Right lobe of liver (tissue), 6 donors: Measurements from ENCODE around the gene ANGPTL2. TPM values are rescaled to one million over a fixed set of nuclear protein-coding genes. Genes with fewer than 3 reads are reported as not detected.

ENCODE experiments used
- ATAC-seq, 4 donors: fragments of 200-7000 bp; cut with Tn5 transposase; one replicate each; pipeline ENCODE4 v1.9.1; 2020; ENCODE audit warnings: mild to moderate bottlenecking in 4 of 4, moderate library complexity in 4 of 4
- DNase-seq, 3 donors: peaks; one replicate each; pipeline ENCODE4 v3.0.0-alpha.2; 2020
- H3K27ac ChIP-seq, 3 donors: fragments of 200-600 bp; one replicate each; pipeline ENCODE4 v1.8.0; 2022
- H3K27me3 ChIP-seq, 2 donors: fragments of 200-600 bp; one replicate each; pipeline ENCODE4 v1.8.0; 2022
- H3K36me3 ChIP-seq, 4 donors: fragments of 200-600 bp; sonication (generic) in 1 of 4; one replicate each; pipeline versions ENCODE4 v1.5.1 to v1.8.0; 2017 to 2022; ENCODE audit warnings: control low read depth in 1 of 4
- H3K4me1 ChIP-seq, 4 donors: fragments of 200-600 bp; sonication (generic) in 1 of 4; one replicate each; pipeline versions ENCODE4 v1.5.1 to v1.8.0; 2017 to 2022; ENCODE audit warnings: control low read depth in 1 of 4
- H3K4me3 ChIP-seq, 3 donors: fragments of 200-600 bp; one replicate each; pipeline ENCODE4 v1.8.0; 2022
- H3K9me3 ChIP-seq, 4 donors: fragments of 200-600 bp; sonication (generic) in 1 of 4; one replicate each; pipeline versions ENCODE4 v1.5.1 to v1.8.0; 2017 to 2022; ENCODE audit warnings: control low read depth in 1 of 4
- CTCF ChIP-seq, 4 donors: fragments of 200-600 bp in 3 of 4; fragments of 450-650 bp in 1 of 4; IDR thresholded peaks; one replicate each; pipeline versions ENCODE4 v1.5.1 to v1.8.0; 2016 to 2022; ENCODE audit warnings: antibody characterized with exemption in 4 of 4, mild to moderate bottlenecking in 2 of 4
- POLR2A ChIP-seq: fragments of 450-650 bp; IDR thresholded peaks from one replicate; pipeline ENCODE4 v1.6.1; 2017; ENCODE audit warnings: antibody characterized with exemption, mild to moderate bottlenecking
- WGBS: methylation state at CpG from one replicate; pipeline ENCODE4 v1.1.6; 2018; ENCODE audit warnings: low coverage, low lambda C conversion rate; ENCODE audit not compliant: insufficient coverage; ENCODE audit errors: missing lambda C conversion rate; 5-methylcytosine and 5-hydroxymethylcytosine counted together
- intact Hi-C, 2 donors: fragments of 100-400 bp; cut with DNase I; formaldehyde crosslinking; loops; one replicate each; pipeline versions ENCODE4 v1.11.2 to v1.14.1; 2022
- total RNA-seq, 6 experiments: library from RNA; depleted of rRNA in 2 of 6; stranded (reverse); fragments of >200 nt in 2 of 6; fragmentation: NEBNext Ultra II Directional in 3 of 6; extraction: Animal tissue kit (Norgen Biotek cat#: 25700) in 3 of 6; gene quantifications; one replicate each; pipeline versions ENCODE4 v1.1.0 to v1.2.4, GENCODE V29; 2016 to 2023
- donor health status: DM: no; HTN: yes; CAD: no.
- donor health status: DM: no; HTN: no; CAD: no.
- donor health status: DM: no; HTN: no; CAD: no.
- donor health status: DM: no; HTN: yes; CAD: no.
- donor health status: DM: no; HTN: yes; CAD: no.

Gene ANGPTL2
- total RNA-seq, 6 experiments from 2014 or later = 2.1 to 6.3 (median 3.0) TPM

DNA sequence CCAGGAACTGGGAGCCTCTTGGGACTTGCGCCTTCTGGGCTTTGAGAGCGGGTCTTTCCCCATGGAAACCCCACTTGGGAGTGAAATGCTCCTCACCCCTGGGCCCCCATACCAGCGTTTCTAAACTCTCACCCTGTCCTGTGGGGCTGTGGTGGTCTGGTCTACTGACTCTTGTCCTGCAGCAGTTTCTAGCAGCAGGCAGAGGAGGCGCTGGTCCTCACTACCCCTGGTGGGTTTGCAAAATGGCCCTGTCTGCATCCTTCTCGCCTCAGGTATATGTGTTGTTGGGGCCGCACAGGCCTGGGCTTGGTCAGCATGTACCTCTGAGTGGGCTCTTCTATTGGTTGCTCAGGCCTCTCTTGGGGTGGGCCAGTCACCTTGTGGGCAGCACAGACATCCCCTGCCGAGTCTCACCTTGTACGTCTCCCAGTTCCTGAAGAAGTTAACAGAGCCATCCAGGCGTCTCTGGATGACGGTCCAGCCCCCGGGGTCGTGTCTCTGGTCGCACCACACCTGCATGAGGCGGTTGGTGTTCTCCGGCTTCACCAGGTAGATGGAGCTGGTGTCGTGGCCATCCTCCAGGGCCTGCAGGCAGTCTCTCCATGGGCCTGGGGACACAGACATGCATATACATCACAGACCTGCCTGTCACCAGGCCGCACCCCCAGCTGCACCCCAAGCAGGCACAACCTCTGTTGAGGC, 29.0 kb downstream of the ANGPTL2 start:
- TF ChIP-seq CTCF (IDR thresholded peaks at IDR 0.05) = no peak
- no peak for TF ChIP-seq POLR2A
- DNase-seq = no peak
- H3K27ac ChIP-seq = no peak overlapping the region
- intact Hi-C loops = no loop called here
- H3K4me3 ChIP-seq = no peak overlapping the region
- no peaks in the 10 kb centered on the region for H3K4me1 ChIP-seq
- no peaks in the 10 kb centered on the region for H3K9me3 ChIP-seq
- ATAC-seq = no peak
- H3K27me3 ChIP-seq = no peaks in the 10 kb centered on the region
- WGBS = 94% methylated on average over 3 of the region's 17 CpGs
- no peaks in the 10 kb centered on the region for H3K36me3 ChIP-seq

GRCh38 chr9:127092041-127092608, 30.3 kb downstream of the ANGPTL2 start:
- TF ChIP-seq POLR2A = no peak
- TF ChIP-seq CTCF (IDR thresholded peaks at IDR 0.05) = no peak
- 67% methylated on average over 5 of the region's 11 CpGs for WGBS
- Histone ChIP-seq H3K4me3 (no peak overlapping the region), H3K9me3 (no peaks in the 10 kb centered on the region), H3K27ac (no peak overlapping the region), H3K36me3 (no peaks in the 10 kb centered on the region), H3K4me1 (no peaks in the 10 kb centered on the region), H3K27me3 (no peaks in the 10 kb centered on the region)
- intact Hi-C loops = no loop called here
- DNase-seq (no peak), ATAC-seq (no peak)

DNA sequence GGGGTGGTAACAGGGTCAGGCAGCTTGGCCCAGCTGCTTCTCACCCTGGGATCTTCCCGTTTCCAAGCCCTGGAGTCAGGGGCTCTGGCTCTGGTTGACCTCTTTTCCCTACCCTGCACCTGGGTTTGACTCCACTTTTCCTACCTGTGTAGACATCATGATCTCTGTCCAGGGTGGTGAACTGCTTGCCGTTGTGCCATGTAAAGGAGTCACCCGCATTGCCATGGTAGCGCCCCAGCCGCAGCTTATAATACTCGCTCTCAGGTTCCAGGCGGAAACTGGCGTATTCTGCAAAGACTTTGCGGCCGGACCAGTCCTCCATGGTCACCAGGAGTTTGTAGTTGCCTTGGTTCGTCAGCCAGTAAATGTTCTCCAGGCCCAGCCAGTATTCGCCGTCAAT, 30.9 kb downstream of the ANGPTL2 start:
- Histone ChIP-seq H3K27me3 (no peaks in the 10 kb centered on the region), H3K9me3 (no peaks in the 10 kb centered on the region), H3K36me3 (no peaks in the 10 kb centered on the region), H3K4me1 (no peaks in the 10 kb centered on the region), H3K4me3 (no peak overlapping the region), H3K27ac (no peak overlapping the region)
- intact Hi-C loops = no loop called here
- WGBS = 100% methylated on average over 2 of the region's 13 CpGs
- DNase-seq (no peak), ATAC-seq (no peak)
- no peak for TF ChIP-seq POLR2A
- TF ChIP-seq CTCF (IDR thresholded peaks at IDR 0.05) = no peak

- Histone ChIP-seq H3K27ac (no peak overlapping the region), H3K9me3 (no peaks in the 10 kb centered on the region), H3K36me3 (no peaks in the 10 kb centered on the region), H3K4me1 (no peaks in the 10 kb centered on the region), H3K4me3 (no peak overlapping the region), H3K27me3 (no peaks in the 10 kb centered on the region)
- TF ChIP-seq POLR2A (no peak), CTCF (IDR thresholded peaks at IDR 0.05) (no peak)
- ATAC-seq (no peak), DNase-seq (no peak)
- intact Hi-C loops = no loop called here
- WGBS = 100% methylated on average over 1 of the region's 6 CpGs
Measured at GRCh38 chr9:127090341-127090985, 32.0 kb downstream of the ANGPTL2 start.
